B cell (primary cell): ENCODE data around the gene SNX19.

Experiments
- EZH2 ChIP-seq: IDR thresholded peaks from 2 replicates; pipeline ENCODE4 v1.6.1; 2012; ENCODE audit warnings: borderline replicate concordance, low read depth, mild to moderate bottlenecking, moderate library complexity, low read length; ENCODE audit not compliant: insufficient read depth, poor library complexity, severe bottlenecking
- TF ChIP-seq, protein P1 (sequence below): fragments of 200-600 bp; IDR thresholded peaks from one replicate; pipeline ENCODE4 v1.8.0; 2022; ENCODE audit warnings: antibody characterized with exemption, mild to moderate bottlenecking

DNA sequence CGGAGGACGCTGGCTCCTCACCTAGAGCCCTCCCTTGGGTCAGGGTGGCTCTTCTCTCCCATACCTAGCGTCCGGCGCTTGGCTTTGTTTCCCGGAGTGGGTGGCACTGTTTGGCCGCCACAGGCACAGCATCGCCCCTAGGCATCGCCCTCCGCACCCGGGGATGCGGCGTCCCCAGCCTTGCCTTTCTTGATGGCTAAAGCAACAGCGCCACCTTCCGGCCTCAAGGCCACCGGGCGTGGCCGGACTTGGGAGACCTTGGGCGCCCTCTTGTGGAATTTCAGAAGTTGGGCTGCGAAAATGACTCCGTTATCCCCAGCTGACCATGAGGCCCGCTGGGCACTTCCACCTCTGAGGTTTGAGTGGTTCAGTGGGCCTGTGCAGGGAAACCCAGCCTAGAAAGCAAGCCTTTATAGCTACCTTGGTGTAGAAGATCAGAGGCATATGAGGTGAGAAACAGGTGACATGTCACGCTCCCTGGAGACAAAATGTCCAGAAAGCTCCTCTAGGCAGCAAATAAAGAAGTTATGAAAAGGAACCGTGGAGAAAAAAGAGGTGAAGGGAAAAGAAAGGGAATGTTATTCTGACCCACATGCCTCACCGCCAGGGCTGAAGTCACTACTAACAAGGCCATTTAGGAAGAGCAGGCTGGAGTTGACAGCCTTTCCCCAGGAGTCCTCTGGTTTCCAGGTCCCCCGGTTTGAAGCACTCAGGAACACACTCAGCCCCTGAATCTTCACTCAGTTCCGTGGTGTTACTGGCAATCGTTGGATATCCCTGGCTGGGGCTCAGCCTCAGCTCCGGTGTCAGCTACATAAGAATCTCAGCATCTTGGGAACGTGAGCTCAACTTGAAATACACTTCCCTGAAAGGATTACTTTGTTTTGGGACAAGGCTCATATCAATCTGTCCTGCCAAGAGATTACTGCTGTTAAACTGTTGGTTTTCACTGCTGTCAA lies 54.1 kb downstream of the SNX19 start:
- TF ChIP-seq, protein P1, sequence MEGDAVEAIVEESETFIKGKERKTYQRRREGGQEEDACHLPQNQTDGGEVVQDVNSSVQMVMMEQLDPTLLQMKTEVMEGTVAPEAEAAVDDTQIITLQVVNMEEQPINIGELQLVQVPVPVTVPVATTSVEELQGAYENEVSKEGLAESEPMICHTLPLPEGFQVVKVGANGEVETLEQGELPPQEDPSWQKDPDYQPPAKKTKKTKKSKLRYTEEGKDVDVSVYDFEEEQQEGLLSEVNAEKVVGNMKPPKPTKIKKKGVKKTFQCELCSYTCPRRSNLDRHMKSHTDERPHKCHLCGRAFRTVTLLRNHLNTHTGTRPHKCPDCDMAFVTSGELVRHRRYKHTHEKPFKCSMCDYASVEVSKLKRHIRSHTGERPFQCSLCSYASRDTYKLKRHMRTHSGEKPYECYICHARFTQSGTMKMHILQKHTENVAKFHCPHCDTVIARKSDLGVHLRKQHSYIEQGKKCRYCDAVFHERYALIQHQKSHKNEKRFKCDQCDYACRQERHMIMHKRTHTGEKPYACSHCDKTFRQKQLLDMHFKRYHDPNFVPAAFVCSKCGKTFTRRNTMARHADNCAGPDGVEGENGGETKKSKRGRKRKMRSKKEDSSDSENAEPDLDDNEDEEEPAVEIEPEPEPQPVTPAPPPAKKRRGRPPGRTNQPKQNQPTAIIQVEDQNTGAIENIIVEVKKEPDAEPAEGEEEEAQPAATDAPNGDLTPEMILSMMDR = peak; percentile 100
- no peak for TF ChIP-seq EZH2
